Tibial nerve (tissue), 4 donors: Measurements from ENCODE around the gene MAGEA4.

Source experiments
- EP300 ChIP-seq, 2 donors: sonication (generic); formaldehyde crosslinking; IDR thresholded peaks; one replicate each; pipeline ENCODE4 v1.6.1; 2017; ENCODE audit warnings: antibody characterized with exemption in 2 of 2, mild to moderate bottlenecking in 1 of 2
- POLR2A ChIP-seq, 2 donors: fragments of 450-650 bp; IDR thresholded peaks; one replicate each; pipeline ENCODE4 v1.6.1; 2017; ENCODE audit warnings: antibody characterized with exemption in 2 of 2, mild to moderate bottlenecking in 2 of 2, moderate library complexity in 2 of 2
- TF ChIP-seq, protein P1 (sequence below), 5 experiments: fragments of 200-600 bp in 3 of 5; fragments of 450-650 bp in 2 of 5; sonication (generic) in 3 of 5; IDR thresholded peaks; one replicate each; pipeline ENCODE4 v1.5.1; 2016 to 2019; ENCODE audit warnings: antibody characterized with exemption in 5 of 5, mild to moderate bottlenecking in 3 of 5, moderate library complexity in 2 of 5

DNA sequence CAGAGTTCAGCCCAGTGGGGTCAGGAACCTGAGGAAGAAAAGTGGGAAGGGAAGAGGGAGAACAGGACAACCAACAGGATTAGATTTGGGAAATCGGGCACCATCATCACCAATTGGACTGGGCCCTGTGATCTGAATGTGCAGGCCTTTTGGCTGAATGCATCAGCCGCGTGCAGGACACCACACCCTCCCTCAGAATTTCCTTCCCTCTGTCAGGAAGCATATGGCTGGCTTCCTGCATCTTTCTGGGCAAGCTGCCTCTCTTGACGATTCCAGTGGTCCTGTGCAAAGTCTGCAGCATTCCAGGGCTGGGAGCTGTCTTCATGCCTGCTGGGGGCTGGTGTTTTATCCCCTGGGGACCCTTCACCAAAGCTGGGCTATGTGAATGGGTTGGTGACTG, 16.4 kb downstream of the MAGEA4 start:
- TF ChIP-seq, protein P1, sequence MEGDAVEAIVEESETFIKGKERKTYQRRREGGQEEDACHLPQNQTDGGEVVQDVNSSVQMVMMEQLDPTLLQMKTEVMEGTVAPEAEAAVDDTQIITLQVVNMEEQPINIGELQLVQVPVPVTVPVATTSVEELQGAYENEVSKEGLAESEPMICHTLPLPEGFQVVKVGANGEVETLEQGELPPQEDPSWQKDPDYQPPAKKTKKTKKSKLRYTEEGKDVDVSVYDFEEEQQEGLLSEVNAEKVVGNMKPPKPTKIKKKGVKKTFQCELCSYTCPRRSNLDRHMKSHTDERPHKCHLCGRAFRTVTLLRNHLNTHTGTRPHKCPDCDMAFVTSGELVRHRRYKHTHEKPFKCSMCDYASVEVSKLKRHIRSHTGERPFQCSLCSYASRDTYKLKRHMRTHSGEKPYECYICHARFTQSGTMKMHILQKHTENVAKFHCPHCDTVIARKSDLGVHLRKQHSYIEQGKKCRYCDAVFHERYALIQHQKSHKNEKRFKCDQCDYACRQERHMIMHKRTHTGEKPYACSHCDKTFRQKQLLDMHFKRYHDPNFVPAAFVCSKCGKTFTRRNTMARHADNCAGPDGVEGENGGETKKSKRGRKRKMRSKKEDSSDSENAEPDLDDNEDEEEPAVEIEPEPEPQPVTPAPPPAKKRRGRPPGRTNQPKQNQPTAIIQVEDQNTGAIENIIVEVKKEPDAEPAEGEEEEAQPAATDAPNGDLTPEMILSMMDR (IDR thresholded peaks at IDR 0.05): no peak
- TF ChIP-seq POLR2A (IDR thresholded peaks at IDR 0.05) (no peak), EP300 (IDR thresholded peaks at IDR 0.05) (no peak)
